T-cell (primary cell): ENCODE results near the gene LIN54. TPM values are rescaled to one million over a fixed set of nuclear protein-coding genes. Genes with fewer than 3 reads are reported as not detected.

Experiments used
- ATAC-seq, 4 experiments: fragments of 200-7000 bp in 3 of 4; fragments of 150-1000 bp in 1 of 4; cut with Tn5 transposase; replicated peaks in 1 of 4; 1 replicate in 3 of 4; 2 replicates in 1 of 4; pipeline ENCODE4 v1.10.0; 2021; ENCODE audit warnings: moderate library complexity in 3 of 4, mild to moderate bottlenecking in 2 of 4, moderate number of reproducible peaks in 1 of 4
- CTCF ChIA-PET, 2 donors: fragments of 300-600 bp; sonication (Branson Sonifier 250); formaldehyde crosslinking; loops; one replicate each; lab custom pipeline; 2022; ENCODE audit warnings: antibody characterized with exemption in 2 of 2; lab: Charles Lee
- POLR2A ChIA-PET, 2 donors: fragments of 300-600 bp; sonication (Branson Sonifier 250); formaldehyde crosslinking; loops; one replicate each; lab custom pipeline; 2022; ENCODE audit warnings: antibody characterized with exemption in 2 of 2; lab: Charles Lee
- DNase-seq, 35 experiments: peaks; one replicate each; pipeline versions ENCODE4 v3.0.0 to v3.0.0-alpha.2; 2013 to 2023
- H3K27ac ChIP-seq: one replicate; pipeline ENCODE4 v1.5.1; 2013; ENCODE audit warnings: low read length
- H3K27me3 ChIP-seq, 2 experiments: replicated peaks in 1 of 2; 1 replicate in 1 of 2; 2 replicates in 1 of 2; pipeline versions ENCODE4 v1.6.1 to v1.7.0; 2013; ENCODE audit warnings: low read length in 1 of 2, mixed read lengths in 1 of 2; ENCODE audit not compliant: control insufficient read depth in 2 of 2, insufficient read depth in 2 of 2; ENCODE audit errors: extremely low read depth in 1 of 2
- H3K36me3 ChIP-seq, 2 donors: 1 replicate in 1 of 2; 2 replicates in 1 of 2; pipeline versions ENCODE4 v1.6.1 to v1.7.0; 2013; ENCODE audit warnings: low read length in 1 of 2; ENCODE audit not compliant: control insufficient read depth in 2 of 2, insufficient read depth in 1 of 2; ENCODE audit errors: extremely low read depth in 1 of 2
- H3K4me1 ChIP-seq, 2 experiments: 1 replicate in 1 of 2; 2 replicates in 1 of 2; pipeline versions ENCODE4 v1.6.1 to v1.7.0; 2013; ENCODE audit warnings: low read length in 2 of 2, mixed read lengths in 1 of 2; ENCODE audit not compliant: insufficient read depth in 2 of 2, control insufficient read depth in 1 of 2; ENCODE audit errors: extremely low read depth in 1 of 2
- H3K4me3 ChIP-seq, 2 donors: 1 replicate in 1 of 2; 2 replicates in 1 of 2; pipeline versions ENCODE4 v1.5.1 to v1.7.0; 2013; ENCODE audit warnings: mild to moderate bottlenecking in 2 of 2, low read length in 1 of 2, moderate library complexity in 1 of 2; ENCODE audit not compliant: control insufficient read depth in 1 of 2; ENCODE audit errors: extremely low read depth in 1 of 2
- H3K9me3 ChIP-seq: 2 replicates; pipeline ENCODE4 v1.7.0; 2013
- H3K27ac Mint-ChIP-seq, 2 donors: one replicate each; pipeline ENCODE4 v1.8.0; 2020 to 2021; ENCODE audit warnings: mild to moderate bottlenecking in 2 of 2, mixed read lengths in 2 of 2
- H3K27me3 Mint-ChIP-seq, 2 donors: one replicate each; pipeline ENCODE4 v1.8.0; 2021 to 2022; ENCODE audit warnings: mixed read lengths in 2 of 2
- H3K36me3 Mint-ChIP-seq: one replicate; pipeline ENCODE4 v1.8.0; 2021; ENCODE audit warnings: mixed read lengths
- H3K4me1 Mint-ChIP-seq, 3 donors: one replicate each; pipeline ENCODE4 v1.8.0; 2020 to 2022; ENCODE audit warnings: mixed read lengths in 3 of 3, mild to moderate bottlenecking in 1 of 3
- H3K4me3 Mint-ChIP-seq, 3 donors: one replicate each; pipeline ENCODE4 v1.8.0; 2020 to 2022; ENCODE audit warnings: mild to moderate bottlenecking in 3 of 3, mixed read lengths in 3 of 3, moderate library complexity in 3 of 3
- H3K9me3 Mint-ChIP-seq, 3 donors: one replicate each; pipeline ENCODE4 v1.8.0; 2020 to 2022; ENCODE audit warnings: mixed read lengths in 3 of 3
- total RNA-seq, 35 experiments: library from RNA in 6 of 35; stranded (reverse) in 6 of 35; fragments of 120-200 nt in 1 of 35; gene quantifications; one replicate each; pipeline versions ENCODE4 v1.2.1 to v1.2.4 and lab custom pipeline; 2013 to 2026

Gene LIN54
- total RNA-seq, 5 donors from 2014 or later (not counting 1 experiment from before 2014, with no cell fraction given) = 15.1 to 17.9 (median 16.8) TPM

GRCh38 chr4:82885410-82885809 lies 125.2 kb downstream of the LIN54 start:
- H3K36me3 Mint-ChIP-seq = peaks cover 10% of the 10 kb centered on the region
- H3K36me3 ChIP-seq = peaks cover 0 to 5% of the 10 kb centered on the region in 2 donors
- ATAC-seq (no peak), DNase-seq (no peak)
- no peak overlapping the region for H3K4me3 ChIP-seq
- H3K4me1 ChIP-seq = peaks cover 11 to 17% of the 10 kb centered on the region in 2 experiments
- no peak overlapping the region for H3K27ac Mint-ChIP-seq
- peaks cover 61 to 74% (median 63%) of the 10 kb centered on the region in 3 donors for H3K4me1 Mint-ChIP-seq
- H3K4me3 Mint-ChIP-seq = no peak overlapping the region
- no peaks in the 10 kb centered on the region for H3K27me3 ChIP-seq
- ChIA-PET CTCF (no interaction called here), POLR2A (interaction anchor here in 1 of 2 donors (0.8 kb wide), 1 partner anchor 12 kb away, joined by 3 read pairs; no protein-coding TSS in a partner anchor)
- no peaks in the 10 kb centered on the region for H3K9me3 ChIP-seq
- no peak overlapping the region for H3K27ac ChIP-seq
- H3K27me3 Mint-ChIP-seq = no peaks in the 10 kb centered on the region
- H3K9me3 Mint-ChIP-seq = no peaks in the 10 kb centered on the region

Other genes starting within 250 kb of the LIN54 start
- 1 to 10 TPM in 4 of 5 donors, under 1 TPM in 1; 0.72 to 2.0 (median 1.3) TPM for gene SCD5, start 212.0 kb downstream of the LIN54 start, total RNA-seq
- gene SEC31A, start 119.7 kb downstream of the LIN54 start, total RNA-seq = 100 to 1,000 TPM; 107 to 146 (median 130) TPM
- gene THAP9, start 110.1 kb downstream of the LIN54 start, total RNA-seq = 1 to 10 TPM; 2.3 to 4.1 (median 3.0) TPM
- 10 to 100 TPM; 19.9 to 28.3 (median 22.2) TPM for gene COPS4, start 24.4 kb upstream of the LIN54 start, total RNA-seq
- gene PLAC8, start 103.9 kb upstream of the LIN54 start, total RNA-seq = 100 to 1,000 TPM; 124 to 318 (median 147) TPM